Measurements from ENCODE around the gene CASK. TPM values are rescaled to one million over a fixed set of nuclear protein-coding genes. Genes with fewer than 3 reads are reported as not detected.

The CASK gene
- total RNA-seq, 1 donor from 2014 or later = 43.0 TPM

GRCh38 chrX:41538707-41539106 is 384.6 kb downstream of the CASK start:
- Mint-ChIP-seq H3K9me3 (ENCODE audit: unreplicated experiment) (peaks cover 4% of the 10 kb centered on the region), H3K4me3 (ENCODE audit: unreplicated experiment) (no peak overlapping the region), H3K27ac (ENCODE audit: unreplicated experiment) (no peak overlapping the region), H3K4me1 (ENCODE audit: unreplicated experiment) (peaks cover 24% of the 10 kb centered on the region), H3K27me3 (ENCODE audit: unreplicated experiment) (no peaks in the 10 kb centered on the region), H3K36me3 (ENCODE audit: unreplicated experiment) (no peaks in the 10 kb centered on the region)
- TF ChIP-seq, protein P1, sequence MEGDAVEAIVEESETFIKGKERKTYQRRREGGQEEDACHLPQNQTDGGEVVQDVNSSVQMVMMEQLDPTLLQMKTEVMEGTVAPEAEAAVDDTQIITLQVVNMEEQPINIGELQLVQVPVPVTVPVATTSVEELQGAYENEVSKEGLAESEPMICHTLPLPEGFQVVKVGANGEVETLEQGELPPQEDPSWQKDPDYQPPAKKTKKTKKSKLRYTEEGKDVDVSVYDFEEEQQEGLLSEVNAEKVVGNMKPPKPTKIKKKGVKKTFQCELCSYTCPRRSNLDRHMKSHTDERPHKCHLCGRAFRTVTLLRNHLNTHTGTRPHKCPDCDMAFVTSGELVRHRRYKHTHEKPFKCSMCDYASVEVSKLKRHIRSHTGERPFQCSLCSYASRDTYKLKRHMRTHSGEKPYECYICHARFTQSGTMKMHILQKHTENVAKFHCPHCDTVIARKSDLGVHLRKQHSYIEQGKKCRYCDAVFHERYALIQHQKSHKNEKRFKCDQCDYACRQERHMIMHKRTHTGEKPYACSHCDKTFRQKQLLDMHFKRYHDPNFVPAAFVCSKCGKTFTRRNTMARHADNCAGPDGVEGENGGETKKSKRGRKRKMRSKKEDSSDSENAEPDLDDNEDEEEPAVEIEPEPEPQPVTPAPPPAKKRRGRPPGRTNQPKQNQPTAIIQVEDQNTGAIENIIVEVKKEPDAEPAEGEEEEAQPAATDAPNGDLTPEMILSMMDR (IDR thresholded peaks at IDR 0.05) = no peak
- DNase-seq (ENCODE audit: extremely low spot score, unreplicated experiment) = no peak

DNA sequence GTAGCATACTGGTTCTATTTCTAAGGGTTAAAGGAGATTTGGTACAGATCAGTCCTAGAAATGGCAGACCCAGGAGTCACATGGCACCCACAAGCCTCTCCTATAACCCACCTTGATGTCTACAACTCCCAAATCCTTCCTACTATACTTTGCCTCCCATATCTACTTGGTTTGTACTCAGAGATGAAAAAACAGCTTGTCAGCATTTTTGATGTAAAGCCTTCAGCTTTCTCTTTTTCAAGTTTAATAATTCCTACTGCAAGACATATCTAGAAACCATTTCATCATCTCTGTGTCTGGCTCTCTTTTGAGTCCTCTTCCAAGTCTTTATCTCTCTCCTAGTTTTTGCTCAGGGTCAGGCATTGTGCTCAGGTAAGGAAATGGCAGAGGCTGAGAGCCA is 393.3 kb downstream of the CASK start:
- H3K36me3 Mint-ChIP-seq (ENCODE audit: unreplicated experiment) = peaks cover 28% of the 10 kb centered on the region
- DNase-seq (ENCODE audit: extremely low spot score, unreplicated experiment) = no peak
- peaks cover 8% of the 10 kb centered on the region for H3K4me1 Mint-ChIP-seq (ENCODE audit: unreplicated experiment)
- peaks cover 4% of the 10 kb centered on the region for H3K9me3 Mint-ChIP-seq (ENCODE audit: unreplicated experiment)
- TF ChIP-seq, protein P1 (IDR thresholded peaks at IDR 0.05) = no peak
- no peak overlapping the region for H3K27ac Mint-ChIP-seq (ENCODE audit: unreplicated experiment)
- no peaks in the 10 kb centered on the region for H3K27me3 Mint-ChIP-seq (ENCODE audit: unreplicated experiment)
- H3K4me3 Mint-ChIP-seq (ENCODE audit: unreplicated experiment) = no peak overlapping the region

- peaks cover 31% of the 10 kb centered on the region for H3K36me3 Mint-ChIP-seq (ENCODE audit: unreplicated experiment)
- H3K27me3 Mint-ChIP-seq (ENCODE audit: unreplicated experiment) = no peaks in the 10 kb centered on the region
- no peak for DNase-seq (ENCODE audit: extremely low spot score, unreplicated experiment)
- TF ChIP-seq, protein P1 (IDR thresholded peaks at IDR 0.05) = no peak
- H3K27ac Mint-ChIP-seq (ENCODE audit: unreplicated experiment) = no peak overlapping the region
- no peak overlapping the region for H3K4me3 Mint-ChIP-seq (ENCODE audit: unreplicated experiment)
- peaks cover 5% of the 10 kb centered on the region for H3K9me3 Mint-ChIP-seq (ENCODE audit: unreplicated experiment)
- peaks cover 9% of the 10 kb centered on the region for H3K4me1 Mint-ChIP-seq (ENCODE audit: unreplicated experiment)
Measured at GRCh38 chrX:41529221-41529620, 394.1 kb downstream of the CASK start.

DNA sequence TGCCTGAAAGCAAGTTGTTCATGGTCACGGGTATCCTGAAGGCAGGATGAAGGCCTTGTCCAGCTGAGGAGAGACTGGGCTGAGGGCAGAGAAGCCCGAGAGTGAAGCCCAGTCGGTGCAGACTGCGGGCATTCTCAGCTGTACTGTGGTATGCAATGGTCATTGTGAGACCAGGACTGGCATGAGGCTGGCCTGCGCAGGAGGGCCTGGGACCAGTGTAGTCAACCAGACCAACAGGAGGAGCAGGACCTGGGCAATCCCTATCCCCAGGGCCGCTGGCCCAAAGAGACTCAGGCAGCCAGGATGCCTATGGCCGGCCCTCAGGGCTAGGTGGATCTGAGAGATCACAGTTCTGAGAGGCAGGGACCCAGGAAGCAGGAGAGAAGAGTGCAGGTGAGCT is 394.6 kb downstream of the CASK start:
- peaks cover 9% of the 10 kb centered on the region for H3K4me1 Mint-ChIP-seq (ENCODE audit: unreplicated experiment)
- no peak overlapping the region for H3K4me3 Mint-ChIP-seq (ENCODE audit: unreplicated experiment)

GRCh38 chrX:41526925-41527324 is 396.4 kb downstream of the CASK start:
- no peak for DNase-seq (ENCODE audit: extremely low spot score, unreplicated experiment)
- peaks cover 13% of the 10 kb centered on the region for H3K4me1 Mint-ChIP-seq (ENCODE audit: unreplicated experiment)
- peaks cover 33% of the 10 kb centered on the region for H3K36me3 Mint-ChIP-seq (ENCODE audit: unreplicated experiment)
- no peaks in the 10 kb centered on the region for H3K27me3 Mint-ChIP-seq (ENCODE audit: unreplicated experiment)
- H3K27ac Mint-ChIP-seq (ENCODE audit: unreplicated experiment) = no peak overlapping the region
- TF ChIP-seq, protein P1 (IDR thresholded peaks at IDR 0.05) = no peak
- H3K9me3 Mint-ChIP-seq (ENCODE audit: unreplicated experiment) = peaks cover 5% of the 10 kb centered on the region
- H3K4me3 Mint-ChIP-seq (ENCODE audit: unreplicated experiment) = no peak overlapping the region

More for the DNA sequence above, 394.6 kb downstream of the CASK start:
- no peaks in the 10 kb centered on the region for H3K27me3 Mint-ChIP-seq (ENCODE audit: unreplicated experiment)
- no peak overlapping the region for H3K27ac Mint-ChIP-seq (ENCODE audit: unreplicated experiment)
- TF ChIP-seq, protein P1 (IDR thresholded peaks at IDR 0.05) = no peak
- H3K9me3 Mint-ChIP-seq (ENCODE audit: unreplicated experiment) = peaks cover 5% of the 10 kb centered on the region
- DNase-seq (ENCODE audit: extremely low spot score, unreplicated experiment) = no peak
- peaks cover 31% of the 10 kb centered on the region for H3K36me3 Mint-ChIP-seq (ENCODE audit: unreplicated experiment)
